Activated CD4-positive, CD25-positive, alpha-beta regulatory T cell (primary cell): ENCODE measurements around the gene ULK4.

ENCODE experiments used
- DNase-seq, 4 experiments: peaks; one replicate each; lab custom pipeline; 2025; lab: John Stamatoyannopoulos, UW

The ULK4 gene

DNA sequence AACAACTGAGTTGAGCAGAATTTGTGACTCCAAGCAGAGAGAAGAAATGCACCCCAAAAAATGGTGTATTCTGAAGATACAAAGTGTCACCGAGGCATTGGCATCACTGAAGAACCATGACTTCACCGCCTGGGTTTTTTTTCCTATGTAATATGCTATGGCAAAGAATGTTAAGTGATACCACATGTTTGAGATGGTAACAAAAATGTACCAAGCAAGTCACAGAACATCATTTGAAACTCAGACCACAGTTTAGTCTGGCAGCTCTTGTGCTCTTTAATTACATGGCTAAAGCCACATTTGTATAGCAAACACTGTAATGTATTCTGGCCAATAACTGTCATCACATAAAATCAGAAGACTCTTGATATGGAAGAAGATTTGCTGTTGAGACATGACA, 323.5 kb downstream of the ULK4 start:
- DNase-seq = no peak

DNA sequence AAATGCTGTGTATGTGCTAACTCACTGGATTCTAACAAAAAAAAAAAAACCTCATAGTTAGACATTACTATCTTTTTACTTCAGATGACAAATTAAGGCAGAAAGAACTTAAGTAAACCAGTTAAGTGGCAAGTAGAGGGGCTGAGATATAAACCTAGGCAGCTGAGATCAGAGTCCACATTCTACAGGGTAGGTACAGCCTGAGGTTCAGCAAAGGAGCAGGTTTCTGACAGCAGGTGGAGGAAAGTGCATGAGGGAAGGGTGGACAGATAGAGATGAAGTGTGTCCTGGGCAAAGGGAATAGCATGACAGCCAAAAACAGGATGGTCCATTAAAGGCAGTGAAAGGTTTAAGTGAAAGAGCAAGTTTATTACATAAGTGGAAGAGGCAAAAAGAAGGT, 329.2 kb downstream of the ULK4 start:
- no peak for DNase-seq

DNA sequence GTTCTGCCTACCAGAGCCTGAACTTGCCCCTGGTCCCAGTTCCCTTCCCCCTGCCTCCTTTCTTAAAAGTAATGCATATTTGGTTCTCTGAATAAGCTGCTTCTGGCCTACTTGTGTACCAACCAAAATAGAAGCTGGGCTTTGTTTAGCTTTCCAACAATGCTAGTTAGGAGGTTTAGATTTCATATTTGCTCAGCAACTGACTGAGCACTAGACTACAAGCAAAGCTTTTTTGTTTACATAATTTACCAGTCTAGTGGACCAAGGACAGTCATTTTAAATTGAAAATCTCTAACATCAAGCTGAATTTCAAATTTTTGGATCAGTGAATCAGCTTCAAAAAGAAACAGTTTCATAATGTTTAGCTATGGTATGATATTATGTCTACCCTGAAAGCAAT, 331.2 kb downstream of the ULK4 start:
- no peak for DNase-seq

DNA sequence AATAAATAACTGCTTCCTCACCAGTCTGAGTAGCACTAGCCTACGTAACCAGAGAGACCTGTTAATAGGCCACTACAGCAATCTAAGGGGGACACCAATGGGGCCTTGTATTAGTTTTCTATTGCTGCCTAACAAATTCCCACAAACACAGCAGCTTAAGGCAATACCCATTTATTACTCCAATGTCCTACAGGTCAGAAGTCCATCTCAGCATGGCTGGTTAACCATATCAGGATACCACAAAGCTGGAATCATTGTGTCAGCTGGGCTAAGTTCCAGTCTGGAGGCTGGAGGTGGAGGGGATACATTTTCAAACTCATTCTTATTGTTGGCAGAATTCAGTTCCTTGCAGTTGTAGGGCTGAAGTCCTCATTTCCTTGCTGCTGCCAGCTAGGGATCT, 331.9 kb downstream of the ULK4 start:
- no peak for DNase-seq

DNA sequence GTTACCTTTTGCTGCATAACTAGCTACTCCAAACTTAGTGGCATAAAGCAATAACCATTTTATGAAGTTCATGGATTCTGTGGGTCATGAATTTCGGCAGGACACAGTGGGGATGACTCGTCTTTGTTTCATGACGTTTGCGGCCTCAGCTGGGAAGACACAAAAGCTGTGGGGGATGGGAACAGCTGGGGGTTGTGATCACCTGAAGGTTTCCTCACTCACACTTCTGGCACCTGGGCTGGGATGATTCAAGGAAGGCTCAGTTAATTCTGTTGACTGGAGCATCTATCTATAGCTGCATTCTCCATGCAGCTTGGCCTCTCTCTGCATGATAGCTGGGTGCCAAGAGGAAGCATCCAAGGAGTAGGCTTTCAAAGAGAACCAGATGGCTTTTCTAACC, 332.8 kb downstream of the ULK4 start:
- no peak for DNase-seq

DNA sequence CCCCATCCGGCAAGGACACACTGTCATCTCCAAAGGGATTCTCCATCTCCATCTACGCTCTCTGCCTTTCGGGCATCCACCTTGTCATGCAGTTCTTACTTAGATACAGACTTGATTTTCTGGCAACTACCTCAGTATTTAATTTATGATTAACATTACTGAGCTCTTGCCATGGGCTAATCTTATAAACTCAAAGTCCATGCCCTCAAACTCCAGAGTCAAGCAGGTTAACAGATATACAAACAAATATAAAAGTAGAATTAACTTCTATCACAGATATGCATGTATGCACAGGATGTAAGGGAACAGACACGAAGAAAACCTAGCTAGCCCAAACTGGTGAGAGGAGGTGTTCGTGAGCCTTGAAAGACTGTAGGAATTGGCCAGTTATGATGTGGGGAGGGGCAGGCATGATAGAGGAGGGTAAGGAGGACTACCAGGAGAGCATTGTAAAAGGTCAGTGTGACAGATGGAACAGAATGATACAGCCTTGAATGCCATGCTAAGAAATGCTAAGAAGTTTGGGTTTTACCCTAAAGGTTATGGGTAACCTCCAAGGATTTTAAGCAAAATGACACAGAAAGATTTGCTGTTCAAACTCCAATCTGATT, 334.3 kb downstream of the ULK4 start:
- no peak for DNase-seq

DNA sequence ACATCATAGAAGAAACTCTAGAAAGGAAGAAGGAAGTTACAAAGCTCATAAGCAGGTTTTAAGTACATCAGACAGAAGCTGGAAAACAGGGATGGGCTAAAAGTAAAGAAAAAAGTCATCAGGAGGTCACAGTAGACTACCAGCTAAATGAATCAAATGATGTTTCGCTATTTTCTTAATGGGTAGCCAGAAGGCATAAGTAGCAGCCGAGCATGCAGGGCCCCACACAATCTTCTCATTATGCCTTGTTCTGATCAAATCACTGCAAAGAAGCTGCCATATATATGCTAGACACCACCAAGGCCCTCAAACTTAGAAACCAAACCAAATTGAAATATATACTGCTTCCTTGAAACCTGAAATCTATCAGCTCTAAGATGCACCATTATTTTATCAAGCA, 349.1 kb downstream of the ULK4 start:
- no peak for DNase-seq

DNA sequence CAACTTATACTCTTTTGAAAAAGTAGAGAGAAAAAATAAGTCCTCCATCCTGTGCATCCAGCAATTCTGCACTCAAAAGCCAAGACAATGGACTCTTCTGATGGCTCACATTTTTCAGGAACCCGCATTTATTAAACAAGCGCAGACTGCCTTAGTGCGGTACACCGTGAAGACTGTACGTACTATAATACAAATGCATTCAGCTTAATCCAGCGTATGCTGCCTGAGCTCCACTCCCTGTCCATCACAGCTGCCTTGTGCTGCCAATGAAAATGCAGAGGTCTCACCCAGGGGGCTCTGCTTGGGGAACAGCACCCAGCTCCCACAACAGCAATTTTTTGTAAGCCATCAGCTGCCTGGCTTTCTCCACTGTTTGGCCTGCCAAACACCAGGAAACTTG, 350.9 kb downstream of the ULK4 start:
- DNase-seq = no peak

DNA sequence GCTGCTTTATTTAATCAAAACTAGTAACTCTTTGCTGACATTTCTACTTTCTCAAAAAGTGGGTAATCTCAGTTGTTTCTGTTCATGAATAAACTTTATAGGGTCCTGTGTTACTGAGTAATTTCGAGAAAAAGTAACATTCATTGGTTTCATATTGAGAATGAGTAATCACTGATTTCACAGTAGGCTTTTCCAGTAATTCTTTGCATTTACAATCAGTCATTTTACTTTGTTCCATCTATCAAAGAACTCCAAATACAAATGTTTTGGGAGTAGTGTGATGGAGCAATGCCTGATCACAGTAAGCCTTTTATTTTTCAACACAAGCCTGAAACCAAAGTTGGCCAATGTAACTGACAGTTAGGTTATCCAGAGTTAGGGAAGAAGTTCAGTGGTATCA, 353.6 kb downstream of the ULK4 start:
- DNase-seq = no peak

DNA sequence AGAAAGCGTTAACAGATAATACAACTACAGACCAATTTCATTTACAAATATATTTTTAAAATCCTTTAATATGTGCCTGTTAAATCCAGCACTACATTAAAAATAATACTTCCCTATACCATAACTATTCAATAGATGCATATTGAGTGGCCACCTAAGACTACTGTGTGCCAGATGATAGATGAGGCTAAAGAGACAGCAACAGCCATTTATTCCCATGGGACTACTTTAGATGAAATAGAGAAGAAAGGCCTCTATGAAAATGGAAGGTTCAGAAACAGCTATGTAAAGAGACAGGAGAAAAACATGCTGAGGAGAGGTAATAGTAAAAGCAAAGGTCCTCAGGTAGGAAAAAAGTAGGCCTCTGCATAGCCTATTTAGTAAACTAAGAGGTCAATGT, 358.1 kb downstream of the ULK4 start:
- no peak for DNase-seq

DNA sequence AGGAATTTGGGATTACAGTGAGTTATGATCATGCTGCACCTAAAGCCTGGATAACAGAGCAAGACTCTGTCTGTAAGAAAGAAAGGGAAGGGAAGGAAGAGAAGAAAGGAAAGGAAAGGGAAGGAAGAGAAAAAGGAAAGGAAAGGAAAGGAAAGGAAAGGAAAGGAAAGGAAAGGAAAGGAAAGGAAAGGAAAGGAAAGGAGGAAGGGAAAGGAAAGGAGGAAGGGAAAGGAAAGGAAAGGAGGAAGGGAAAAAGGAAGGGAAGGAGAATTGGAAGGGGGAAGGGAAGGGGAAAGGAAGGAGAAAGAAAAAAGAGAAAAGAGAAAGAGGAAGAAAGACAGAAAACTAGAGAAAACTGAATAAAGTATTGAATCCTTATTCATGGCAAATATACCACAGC, 359.8 kb downstream of the ULK4 start:
- no peak for DNase-seq

DNA sequence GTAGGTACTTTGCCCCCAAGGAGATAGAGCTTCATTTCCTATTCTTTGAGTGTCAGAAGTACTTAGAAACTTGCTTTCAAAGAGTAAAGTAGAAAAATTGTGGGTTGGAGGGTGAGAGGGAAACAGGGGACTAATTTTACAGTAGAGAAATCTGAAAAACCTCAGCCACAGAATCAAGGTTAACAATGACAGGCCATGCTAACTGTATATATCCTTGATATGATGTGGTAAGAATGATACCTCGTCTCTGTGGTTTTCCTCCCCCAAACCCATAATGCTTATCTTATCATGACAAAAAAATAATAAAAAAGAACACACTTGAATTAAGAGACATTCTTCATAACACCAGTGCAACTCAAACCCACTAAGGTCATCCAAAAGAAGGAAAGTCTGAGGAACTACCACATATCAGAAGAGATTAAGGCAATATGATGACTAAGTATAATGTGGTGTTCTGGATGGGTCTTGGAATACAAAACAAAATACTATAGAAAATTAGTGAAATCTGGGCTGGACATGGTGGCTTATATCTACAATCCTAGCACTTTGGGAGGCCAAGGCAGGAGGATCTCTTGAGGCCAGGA, 360.4 kb downstream of the ULK4 start:
- DNase-seq = no peak

DNA sequence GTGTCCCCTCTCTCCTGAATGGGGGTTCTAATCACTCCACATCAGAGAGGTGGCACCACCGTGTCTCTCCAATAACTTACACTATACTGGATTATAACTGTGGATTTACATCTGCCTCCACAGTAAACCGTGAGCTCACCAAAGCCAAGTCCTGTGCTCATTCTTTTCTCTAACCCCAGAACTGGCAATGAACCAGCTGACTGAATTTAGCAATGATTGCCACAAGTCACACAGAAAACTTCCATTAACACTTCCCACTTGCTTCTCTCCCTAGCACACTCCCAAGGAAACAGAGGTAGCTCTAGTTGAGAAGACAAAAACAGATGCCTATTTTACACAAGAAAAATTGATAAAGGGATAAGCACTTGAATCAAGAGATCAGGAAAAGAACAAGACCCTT, 361.3 kb downstream of the ULK4 start:
- no peak for DNase-seq

DNA sequence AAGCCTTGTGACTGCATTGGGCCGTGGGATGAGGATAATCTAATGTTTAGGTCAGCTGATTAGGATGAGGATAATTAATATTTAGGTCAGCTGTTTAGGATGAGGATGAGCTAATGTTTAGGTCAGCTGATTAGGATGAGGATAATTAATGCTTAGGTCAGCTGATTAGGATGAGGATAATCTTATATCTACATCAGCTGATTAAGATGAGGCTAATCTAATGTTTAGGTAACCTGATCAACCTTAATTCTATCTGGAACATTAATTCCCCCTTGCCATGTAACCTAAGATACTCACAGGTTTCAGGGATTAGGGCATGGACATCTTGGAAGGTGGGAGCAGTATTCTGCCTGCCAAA, 362.8 kb downstream of the ULK4 start:
- DNase-seq = no peak

DNA sequence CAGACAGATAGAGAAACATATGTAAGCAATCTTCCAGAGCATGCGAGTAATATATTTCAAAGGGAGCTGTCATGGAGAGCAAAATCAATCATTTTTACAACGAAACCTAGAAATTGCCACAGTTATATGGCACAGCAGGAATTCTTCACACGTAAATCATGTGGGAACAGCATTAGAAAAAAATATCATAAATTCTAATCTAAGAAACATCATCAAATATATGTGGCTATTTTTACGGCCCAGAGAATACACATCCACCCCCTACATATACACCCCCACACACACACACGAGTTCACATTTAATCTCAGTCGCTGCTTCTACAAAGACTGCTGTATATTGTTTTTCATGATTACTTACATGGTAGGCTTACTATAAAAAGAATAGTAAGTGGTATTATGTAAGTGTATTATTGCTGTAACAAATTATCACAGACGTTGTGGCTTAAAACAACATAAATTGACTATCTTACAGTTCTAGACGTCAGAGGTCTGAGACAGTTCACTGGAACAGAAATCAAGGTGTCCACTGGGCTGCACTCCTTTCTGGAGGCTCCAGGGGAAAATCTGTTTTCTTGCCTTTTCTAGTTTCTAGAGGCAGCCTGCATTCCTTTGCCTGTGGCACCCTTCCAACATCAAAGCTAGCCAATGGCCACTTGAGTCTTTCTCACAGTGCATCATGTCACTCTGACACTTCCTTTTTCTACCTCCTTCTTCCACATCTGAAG, 363.3 kb downstream of the ULK4 start:
- no peak for DNase-seq

DNA sequence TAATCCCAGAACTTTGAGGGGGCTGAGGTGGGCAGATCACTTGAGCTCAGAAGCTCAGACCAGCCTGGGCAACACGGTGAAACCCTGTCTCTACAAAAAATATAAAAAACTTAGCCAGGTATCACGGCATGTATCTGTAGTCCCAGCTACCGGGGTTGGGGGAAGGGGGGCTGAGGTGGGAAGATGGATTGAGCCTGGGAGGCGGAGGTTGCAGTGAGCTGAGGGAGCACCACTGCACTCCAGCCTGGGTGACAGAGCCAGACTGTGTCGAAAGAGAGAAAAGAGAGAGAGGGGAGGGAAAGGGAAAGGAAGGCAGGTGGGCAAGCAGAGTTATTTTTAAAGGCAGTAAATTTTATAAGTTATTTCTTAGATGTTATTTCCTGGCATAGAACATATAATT, 368.1 kb downstream of the ULK4 start:
- no peak for DNase-seq

DNA sequence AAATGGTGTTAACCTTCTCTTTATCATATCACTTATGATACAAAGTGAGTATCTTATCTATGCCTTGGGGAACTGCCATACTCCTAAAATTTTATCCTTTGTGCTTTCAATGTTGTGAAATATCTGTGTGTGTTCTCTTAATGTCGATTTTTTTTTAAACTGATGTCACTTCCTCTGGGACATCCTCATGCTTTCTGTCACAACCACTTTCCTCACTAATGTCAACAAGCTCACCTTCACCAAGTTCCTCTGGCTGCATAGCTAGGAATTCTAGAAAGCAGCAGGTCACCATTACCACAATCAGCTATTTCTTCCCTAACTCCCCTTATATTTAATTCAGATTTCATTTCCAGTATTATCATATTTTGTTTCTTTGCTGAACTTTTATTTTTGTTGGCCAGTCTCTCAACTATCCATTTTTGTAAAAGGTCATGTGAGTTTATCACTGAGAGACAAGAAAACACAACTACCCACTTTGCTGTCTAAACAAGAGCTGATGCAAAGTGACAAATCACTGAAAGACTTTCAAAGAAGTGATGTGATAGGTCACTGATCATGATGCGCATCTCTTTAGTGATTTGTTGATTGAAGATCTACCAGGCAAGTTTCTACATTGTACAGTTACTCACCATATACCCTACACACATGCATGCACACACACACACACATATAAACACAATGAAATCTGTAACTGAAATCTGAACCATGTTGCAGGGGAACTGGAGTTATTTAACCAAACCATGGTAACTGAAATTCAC, 369.0 kb downstream of the ULK4 start:
- DNase-seq = no peak

DNA sequence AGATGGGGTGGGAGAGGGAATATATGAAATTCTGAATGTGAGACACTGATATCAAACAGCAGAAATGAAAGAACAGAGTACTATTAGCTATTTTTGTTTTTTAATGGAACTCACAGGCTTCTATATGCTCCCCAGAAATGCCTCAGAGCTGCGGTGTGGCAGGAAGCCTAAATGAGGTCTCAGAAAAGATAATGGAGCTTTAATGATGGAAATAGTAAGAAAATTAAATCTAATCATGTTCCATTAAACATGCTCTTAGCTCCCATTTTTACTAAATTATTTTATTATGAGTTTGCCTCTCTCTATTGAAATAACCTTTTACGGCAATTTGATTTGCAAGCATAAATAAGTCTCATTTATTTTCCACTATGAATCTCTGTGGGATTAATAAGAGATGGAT, 378.9 kb downstream of the ULK4 start:
- DNase-seq = no peak

DNA sequence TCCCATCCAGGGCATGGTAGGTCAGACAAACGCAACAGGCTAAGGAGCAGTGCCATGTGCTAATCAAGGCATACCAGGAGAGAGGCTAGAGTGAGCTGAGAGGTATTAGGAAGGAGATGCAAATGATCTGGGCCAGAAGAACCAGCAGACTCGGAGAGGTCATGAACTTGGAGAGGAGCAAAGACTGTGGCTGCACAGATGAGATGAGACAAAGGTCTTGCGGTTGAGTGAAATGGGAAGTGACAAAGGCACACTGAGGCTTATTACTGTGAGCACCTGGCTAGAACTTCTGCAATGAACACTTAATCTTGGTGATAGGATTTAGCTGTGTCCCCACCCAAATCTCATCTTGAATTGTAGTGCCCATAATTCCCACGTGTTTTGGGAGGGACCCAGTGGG, 380.2 kb downstream of the ULK4 start:
- no peak for DNase-seq

DNA sequence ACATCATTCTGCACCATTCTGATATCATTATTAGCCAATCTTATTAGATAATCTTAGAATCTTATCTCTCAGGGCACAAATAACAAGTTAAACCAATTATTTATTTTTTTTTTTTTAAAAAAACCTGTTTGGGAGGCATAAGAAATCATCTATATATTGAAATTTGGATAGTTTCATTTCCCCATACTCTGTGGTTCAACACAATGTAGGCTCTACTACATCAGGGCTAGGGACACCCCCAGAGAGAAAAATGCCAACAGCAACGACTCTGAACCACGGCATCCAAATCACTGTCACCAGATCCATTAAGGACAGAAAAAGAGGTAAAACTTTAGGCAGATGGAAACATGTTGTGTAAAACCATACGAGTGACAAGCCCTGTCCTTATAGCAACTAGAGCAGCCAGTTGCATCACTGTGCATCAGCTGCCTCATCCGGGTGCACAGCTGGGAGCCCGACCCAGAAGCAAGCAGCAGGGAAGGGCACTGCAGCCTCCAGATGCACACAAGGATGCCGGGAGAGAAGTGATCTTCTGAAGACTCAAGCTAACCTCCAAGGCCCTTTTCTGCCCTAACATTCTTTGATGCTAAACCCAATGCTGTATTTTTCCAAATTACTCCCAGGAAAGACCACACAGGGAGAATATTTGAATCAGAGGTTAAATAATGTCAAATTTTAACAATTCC, 381.5 kb downstream of the ULK4 start:
- no peak for DNase-seq

DNA sequence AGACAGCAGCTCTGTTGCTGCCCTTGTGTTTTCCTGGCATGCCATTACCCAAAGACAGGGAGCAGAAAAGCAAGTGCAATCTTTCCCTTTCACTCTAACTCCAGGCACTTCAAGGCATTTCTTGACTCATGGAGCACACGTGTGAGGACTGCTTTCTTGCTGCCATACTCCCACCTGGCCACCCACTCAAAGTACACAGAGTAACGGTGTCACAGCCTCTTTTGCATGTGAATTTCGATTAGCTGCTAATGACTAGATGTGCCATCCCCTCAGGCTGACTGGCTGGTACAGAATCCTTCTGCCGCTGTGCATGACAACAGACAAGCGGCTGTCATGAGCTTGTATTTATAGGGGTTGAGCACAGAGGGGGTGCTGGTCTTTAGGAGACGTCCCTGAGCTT, 382.0 kb downstream of the ULK4 start:
- no peak for DNase-seq

DNA sequence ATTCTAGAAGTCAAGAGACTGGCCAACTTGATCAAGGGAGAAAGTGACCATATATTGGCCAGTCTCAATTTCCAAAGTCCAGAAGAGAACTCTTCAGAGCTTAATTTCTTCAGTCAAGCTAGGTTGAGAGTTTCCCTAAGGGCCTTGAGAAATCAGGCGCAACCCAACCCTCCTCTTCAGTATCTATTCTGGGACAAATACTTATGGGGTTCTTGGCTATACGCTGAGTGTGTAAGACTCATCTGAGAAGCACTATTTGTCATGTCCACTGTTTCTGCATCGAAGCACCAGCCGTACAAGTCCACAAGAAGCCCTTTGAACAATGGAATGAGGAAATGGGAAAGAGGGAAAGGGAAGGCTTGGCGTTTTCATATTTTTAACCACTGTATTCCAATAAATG, 383.1 kb downstream of the ULK4 start:
- no peak for DNase-seq

DNA sequence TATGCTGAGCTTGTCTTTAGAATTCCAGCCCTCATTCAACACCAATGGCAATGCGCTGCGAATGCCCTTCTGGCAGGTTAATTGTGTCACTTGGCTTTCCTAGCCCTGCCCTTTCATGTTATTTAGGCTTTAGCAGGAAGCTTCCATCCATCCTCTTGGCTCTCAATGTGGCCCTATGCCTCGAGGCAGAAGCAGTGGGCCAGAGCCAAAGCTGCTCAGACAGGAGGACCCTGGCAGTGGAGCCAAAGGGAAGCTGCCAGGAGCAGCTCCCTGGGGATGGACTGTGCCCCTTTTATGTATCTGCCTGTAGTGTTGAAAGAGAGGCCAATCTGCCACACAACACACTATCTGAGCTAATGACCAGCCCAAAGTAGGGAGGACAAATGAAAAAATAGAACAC, 386.2 kb downstream of the ULK4 start:
- DNase-seq = no peak
